ENCODE data around the gene YBEY. TPM values are rescaled to one million over a fixed set of nuclear protein-coding genes. Genes with fewer than 3 reads are reported as not detected.

YBEY gene
- total and polyA plus RNA-seq, 2 experiments from 2014 or later: 16.4 to 19.1 TPM

GRCh38 chr21:46325073-46325912 is 39.2 kb downstream of the YBEY start:
- H3K36me3 ChIP-seq (ENCODE audit: low read depth): peaks cover 11% of the 10 kb centered on the region

GRCh38 chr21:46326110-46326703 is 40.1 kb downstream of the YBEY start:
- Histone ChIP-seq H3K4me2 (ENCODE audit: unreplicated experiment) (peak overlapping the region; percentile 94), H3F3A (ENCODE audit: insufficient read depth) (peaks cover 13% of the 10 kb centered on the region), H3K36me3 (ENCODE audit: low read depth) (peaks cover 17% of the 10 kb centered on the region), H3K79me2 (ENCODE audit: insufficient read depth) (peaks cover 84% of the 10 kb centered on the region), H2AFZ (no peak overlapping the region), H3K4me1 (ENCODE audit: insufficient read depth) (peaks cover 19% of the 10 kb centered on the region), H3K27me3 (replicated peaks; ENCODE audit: insufficient read depth) (no peaks in the 10 kb centered on the region), H3K9me2 (ENCODE audit: insufficient read depth) (no peaks in the 10 kb centered on the region), H3K9ac (peak overlapping the region; percentile 96; the same call in 1 of the 2 replicates), H3K9me3 (ENCODE audit: low read depth) (no peaks in the 10 kb centered on the region), H4K20me1 (ENCODE audit: insufficient read depth) (no peaks in the 10 kb centered on the region), H3K27ac (peak overlapping the region; percentile 69; the same call in 1 of the 2 replicates), H3K4me3 (peak overlapping the region; percentile 91; the same call in 1 of the 2 replicates)
- TF ChIP-seq EZH2 (IDR thresholded peaks at IDR 0.05; ENCODE audit: insufficient read depth, poor library complexity, severe bottlenecking): no peak
- in situ Hi-C loops (cut with MboI): no loop called here
- no peak for DNase-seq
- WGBS, 2 experiments (ENCODE audit: low coverage in 1 of 2, low lambda C conversion rate in 2 of 2, missing lambda C conversion rate in 2 of 2): 92 to 94% methylated on average over 15 of the region's 15 CpGs

More at GRCh38 chr21:46325073-46325912, 39.2 kb downstream of the YBEY start:
- Histone ChIP-seq H3K4me3 (peak overlapping the region; percentile 91), H3K27me3 (replicated peaks; ENCODE audit: insufficient read depth) (no peaks in the 10 kb centered on the region), H3F3A (ENCODE audit: insufficient read depth) (peaks cover 13% of the 10 kb centered on the region), H3K9ac (peak overlapping the region; percentile 96), H3K79me2 (ENCODE audit: insufficient read depth) (peaks cover 84% of the 10 kb centered on the region), H3K4me1 (ENCODE audit: insufficient read depth) (peaks cover 19% of the 10 kb centered on the region), H2AFZ (peak overlapping the region; percentile 79), H3K9me3 (ENCODE audit: low read depth) (no peaks in the 10 kb centered on the region), H3K4me2 (ENCODE audit: unreplicated experiment) (peak overlapping the region; percentile 94), H3K9me2 (ENCODE audit: insufficient read depth) (no peaks in the 10 kb centered on the region), H4K20me1 (ENCODE audit: insufficient read depth) (no peaks in the 10 kb centered on the region), H3K27ac (peak overlapping the region; percentile 69)
- in situ Hi-C loops (cut with MboI): no loop called here
- 10 to 11% methylated on average over 33 to 42 of the region's 43 CpGs for WGBS, 2 experiments (ENCODE audit: low coverage in 1 of 2, low lambda C conversion rate in 2 of 2, missing lambda C conversion rate in 2 of 2)
- DNase-seq: peak; percentile 71
- TF ChIP-seq EZH2phosphoT487 (IDR thresholded peaks at IDR 0.05; ENCODE audit: insufficient read depth, low read depth): no peak
- no peak for TF ChIP-seq EZH2 (IDR thresholded peaks at IDR 0.05; ENCODE audit: insufficient read depth, poor library complexity, severe bottlenecking)

GRCh38 chr21:46327711-46328110 is 41.6 kb downstream of the YBEY start:
- no peak overlapping the region for H3K9ac ChIP-seq
- no peak overlapping the region for H3K4me3 ChIP-seq
- no peak overlapping the region for H3K4me2 ChIP-seq (ENCODE audit: unreplicated experiment)
- no peak overlapping the region for H3K27ac ChIP-seq
- H3K9me2 ChIP-seq (ENCODE audit: insufficient read depth): no peaks in the 10 kb centered on the region
- no peak overlapping the region for H2AFZ ChIP-seq
- 92 to 96% methylated on average over 4 of the region's 4 CpGs for WGBS, 2 experiments (ENCODE audit: low coverage in 1 of 2, low lambda C conversion rate in 2 of 2, missing lambda C conversion rate in 2 of 2)
- peaks cover 19% of the 10 kb centered on the region for H3K4me1 ChIP-seq (ENCODE audit: insufficient read depth)
- peaks cover 22% of the 10 kb centered on the region for H3K36me3 ChIP-seq (ENCODE audit: low read depth)
- H3F3A ChIP-seq (ENCODE audit: insufficient read depth): peaks cover 21% of the 10 kb centered on the region
- peaks cover 80% of the 10 kb centered on the region for H3K79me2 ChIP-seq (ENCODE audit: insufficient read depth)
- no peaks in the 10 kb centered on the region for H3K9me3 ChIP-seq (ENCODE audit: low read depth)
- in situ Hi-C loops (cut with MboI): no loop called here
- H4K20me1 ChIP-seq (ENCODE audit: insufficient read depth): no peaks in the 10 kb centered on the region
- H3K27me3 ChIP-seq (replicated peaks; ENCODE audit: insufficient read depth): no peaks in the 10 kb centered on the region
- TF ChIP-seq EZH2 (IDR thresholded peaks at IDR 0.05; ENCODE audit: insufficient read depth, poor library complexity, severe bottlenecking) (no peak), EZH2phosphoT487 (IDR thresholded peaks at IDR 0.05; ENCODE audit: insufficient read depth, low read depth) (no peak)
- DNase-seq: no peak

GRCh38 chr21:46328151-46328550 is 42.0 kb downstream of the YBEY start:
- H3K4me3 ChIP-seq: no peak overlapping the region
- 77 to 80% methylated on average over 5 of the region's 5 CpGs for WGBS, 2 experiments (ENCODE audit: low coverage in 1 of 2, low lambda C conversion rate in 2 of 2, missing lambda C conversion rate in 2 of 2)
- TF ChIP-seq EZH2 (IDR thresholded peaks at IDR 0.05; ENCODE audit: insufficient read depth, poor library complexity, severe bottlenecking): no peak
- TF ChIP-seq EZH2phosphoT487 (IDR thresholded peaks at IDR 0.05; ENCODE audit: insufficient read depth, low read depth): no peak
- no peaks in the 10 kb centered on the region for H4K20me1 ChIP-seq (ENCODE audit: insufficient read depth)
- H3K27ac ChIP-seq: no peak overlapping the region
- peaks cover 25% of the 10 kb centered on the region for H3F3A ChIP-seq (ENCODE audit: insufficient read depth)
- H3K4me2 ChIP-seq (ENCODE audit: unreplicated experiment): no peak overlapping the region
- H3K9me3 ChIP-seq (ENCODE audit: low read depth): no peaks in the 10 kb centered on the region
- no peak for DNase-seq
- peaks cover 22% of the 10 kb centered on the region for H3K36me3 ChIP-seq (ENCODE audit: low read depth)
- no peak overlapping the region for H2AFZ ChIP-seq
- H3K79me2 ChIP-seq (ENCODE audit: insufficient read depth): peaks cover 76% of the 10 kb centered on the region
- H3K9ac ChIP-seq: no peak overlapping the region
- H3K9me2 ChIP-seq (ENCODE audit: insufficient read depth): no peaks in the 10 kb centered on the region
- peaks cover 24% of the 10 kb centered on the region for H3K4me1 ChIP-seq (ENCODE audit: insufficient read depth)
- in situ Hi-C loops (cut with MboI): no loop called here
- H3K27me3 ChIP-seq (replicated peaks; ENCODE audit: insufficient read depth): no peaks in the 10 kb centered on the region

Data from GM23248 (cell line).